Sigmoid colon (tissue), 4 donors: ENCODE measurements around the gene PTPN13.

Experiments
- CTCF ChIP-seq, 4 experiments: fragments of 450-650 bp in 3 of 4; fragments of 200-600 bp in 1 of 4; IDR thresholded peaks; one replicate each; pipeline ENCODE4 v1.5.1; 2016 to 2019; ENCODE audit warnings: antibody characterized with exemption in 4 of 4, mild to moderate bottlenecking in 3 of 4, moderate library complexity in 2 of 4
- EP300 ChIP-seq, 4 donors: sonication (generic); formaldehyde crosslinking; IDR thresholded peaks; one replicate each; pipeline ENCODE4 v1.6.1; 2017; ENCODE audit warnings: antibody characterized with exemption in 4 of 4
- POLR2AphosphoS5 ChIP-seq, 4 donors: sonication (generic); formaldehyde crosslinking; IDR thresholded peaks; one replicate each; pipeline ENCODE4 v1.6.1; 2017; ENCODE audit warnings: antibody characterized with exemption in 4 of 4

DNA sequence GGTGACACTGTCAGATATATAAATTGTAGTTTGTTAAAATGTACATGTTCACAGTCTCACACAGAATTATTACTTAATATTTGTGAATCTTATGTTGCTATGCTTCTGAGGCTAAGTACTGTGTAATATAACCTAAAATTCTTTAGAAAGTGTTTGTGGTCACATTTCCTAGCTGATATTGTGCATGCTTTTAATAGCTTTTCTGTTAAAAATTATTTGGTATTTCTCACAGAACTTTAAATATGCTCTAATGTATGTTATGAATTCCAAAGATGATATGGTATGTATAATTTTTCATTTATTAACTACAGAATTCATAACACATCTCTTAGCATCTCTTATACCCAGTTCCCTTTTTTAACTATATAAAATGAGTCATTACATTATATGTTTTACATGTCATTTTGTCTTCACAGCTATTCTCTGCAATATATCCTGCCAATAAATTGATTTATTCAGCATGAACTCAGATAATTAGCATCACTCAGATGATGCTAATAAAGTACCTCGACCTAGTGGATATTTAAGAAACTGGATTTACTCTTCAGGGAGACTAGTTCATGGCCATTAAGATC, 9.3 kb downstream of the PTPN13 start:
- no peak for TF ChIP-seq CTCF (IDR thresholded peaks at IDR 0.05)
- TF ChIP-seq EP300 (IDR thresholded peaks at IDR 0.05), result no peak
- TF ChIP-seq POLR2AphosphoS5 (IDR thresholded peaks at IDR 0.05), result no peak
